DMS 273 treated with DMSO at 0.1 percent for 48 hours (cell line): ENCODE results near the gene COL6A5.

Source experiments
- DNase-seq: peaks from one replicate; lab custom pipeline; 2025; lab: John Stamatoyannopoulos, UW

COL6A5 gene

GRCh38 chr3:130456540-130456939 is 111.1 kb downstream of the COL6A5 start:
- no peak for DNase-seq

GRCh38 chr3:130457671-130458070 is 112.2 kb downstream of the COL6A5 start:
- no peak for DNase-seq

GRCh38 chr3:130459944-130460343 is 114.5 kb downstream of the COL6A5 start:
- no peak for DNase-seq

- DNase-seq = no peak
These were observed 116.6 kb downstream of the COL6A5 start for GRCh38 chr3:130462089-130462488.

GRCh38 chr3:130463221-130463620 is 117.7 kb downstream of the COL6A5 start:
- DNase-seq = no peak

- no peak for DNase-seq
These were observed 120.0 kb downstream of the COL6A5 start for GRCh38 chr3:130465521-130465920.

- no peak for DNase-seq
These were observed 122.8 kb downstream of the COL6A5 start for GRCh38 chr3:130468311-130468710.

GRCh38 chr3:130470126-130470525 is 124.7 kb downstream of the COL6A5 start:
- no peak for DNase-seq

GRCh38 chr3:130473416-130473815 is 127.9 kb downstream of the COL6A5 start:
- DNase-seq = no peak

GRCh38 chr3:130480736-130481135 is 135.3 kb downstream of the COL6A5 start:
- DNase-seq = no peak

- no peak for DNase-seq
These were observed 142.8 kb downstream of the COL6A5 start for GRCh38 chr3:130488288-130488687.

- DNase-seq = no peak
These were observed 143.4 kb downstream of the COL6A5 start for GRCh38 chr3:130488769-130489450.

GRCh38 chr3:130490241-130490640 is 144.8 kb downstream of the COL6A5 start:
- no peak for DNase-seq

- DNase-seq = no peak
These were observed 146.0 kb downstream of the COL6A5 start for GRCh38 chr3:130491431-130491830.

GRCh38 chr3:130504701-130505100 is 159.2 kb downstream of the COL6A5 start:
- DNase-seq = no peak

GRCh38 chr3:130506031-130506430 is 160.6 kb downstream of the COL6A5 start:
- DNase-seq = no peak

GRCh38 chr3:130507746-130508145 is 162.3 kb downstream of the COL6A5 start:
- no peak for DNase-seq

- no peak for DNase-seq
These were observed 163.5 kb downstream of the COL6A5 start for GRCh38 chr3:130509008-130509407.

- no peak for DNase-seq
These were observed 169.2 kb downstream of the COL6A5 start for GRCh38 chr3:130514681-130515080.

- DNase-seq = no peak
These were observed 170.3 kb downstream of the COL6A5 start for GRCh38 chr3:130515755-130516154.

- DNase-seq = no peak
These were observed 171.4 kb downstream of the COL6A5 start, which contains the start of gene COL6A6 for GRCh38 chr3:130516645-130517512. TSS of gene COL6A6 (plus strand) at chr3:130517177. CDS start at chr3:130560365, 43,188 bp downstream.

GRCh38 chr3:130517602-130518001 is 172.1 kb downstream of the COL6A5 start:
- no peak for DNase-seq

- DNase-seq = no peak
These were observed 174.3 kb downstream of the COL6A5 start for GRCh38 chr3:130519754-130520153.
